Mesenchymal stem cell (in vitro differentiated cells and primary cell): ENCODE results near the gene ZCCHC7.
A peak's percentile ranks its signal among the peaks of the same experiment; 100 is the strongest.

Experiments used
- DNase-seq: peaks from one replicate; pipeline ENCODE4 v3.0.0-alpha.2; 2013
- H2AFZ ChIP-seq: one replicate; pipeline ENCODE4 v1.6.1; 2013; ENCODE audit warnings: low read depth, mild to moderate bottlenecking, control low read depth, inconsistent platforms, low read length, moderate library complexity
- H2AK5ac ChIP-seq: 2 replicates; pipeline ENCODE4 v1.6.1; 2013; ENCODE audit warnings: low read length, moderate library complexity, mild to moderate bottlenecking, inconsistent platforms; ENCODE audit not compliant: severe bottlenecking
- H2BK120ac ChIP-seq: one replicate; pipeline ENCODE4 v1.6.1; 2013; ENCODE audit warnings: low read depth, mild to moderate bottlenecking, inconsistent platforms, low read length, moderate library complexity
- H2BK12ac ChIP-seq, 2 experiments: one replicate each; pipeline ENCODE4 v1.6.1; 2013; ENCODE audit warnings: inconsistent platforms in 2 of 2, low read length in 2 of 2, mild to moderate bottlenecking in 2 of 2, moderate library complexity in 2 of 2, control low read depth in 1 of 2
- H2BK15ac ChIP-seq: one replicate; pipeline ENCODE4 v1.6.1; 2013; ENCODE audit warnings: mild to moderate bottlenecking, low read depth, inconsistent platforms; ENCODE audit not compliant: poor library complexity, severe bottlenecking
- H2BK5ac ChIP-seq: 2 replicates; pipeline ENCODE4 v1.6.1; 2013; ENCODE audit warnings: low read depth, mild to moderate bottlenecking, low read length, control low read depth, inconsistent platforms; ENCODE audit not compliant: poor library complexity, severe bottlenecking
- H3K14ac ChIP-seq, 2 experiments: one replicate each; pipeline ENCODE4 v1.6.1; 2013; ENCODE audit warnings: inconsistent platforms in 2 of 2, low read length in 2 of 2, control low read depth in 1 of 2, mild to moderate bottlenecking in 1 of 2, moderate library complexity in 1 of 2
- H3K18ac ChIP-seq, 2 experiments: one replicate each; pipeline ENCODE4 v1.6.1; 2013; ENCODE audit warnings: inconsistent platforms in 2 of 2, low read length in 2 of 2, control low read depth in 1 of 2, low read depth in 1 of 2, mild to moderate bottlenecking in 1 of 2
- H3K23ac ChIP-seq, 2 experiments: one replicate each; pipeline ENCODE4 v1.6.1; 2013; ENCODE audit warnings: inconsistent platforms in 2 of 2, low read length in 2 of 2, mild to moderate bottlenecking in 2 of 2, moderate library complexity in 2 of 2, control low read depth in 1 of 2
- H3K27ac ChIP-seq: 2 replicates; pipeline ENCODE4 v1.5.1; 2013; ENCODE audit warnings: mild to moderate bottlenecking, moderate library complexity, low read length, control low read depth, inconsistent platforms; ENCODE audit not compliant: poor library complexity, severe bottlenecking
- H3K27me3 ChIP-seq, 2 experiments: 2 replicates each; pipeline versions ENCODE4 v1.6.1 to v1.7.0; 2013; ENCODE audit warnings: low read length in 2 of 2, mild to moderate bottlenecking in 2 of 2, moderate library complexity in 2 of 2, control low read depth in 1 of 2, inconsistent platforms in 1 of 2; ENCODE audit not compliant: control insufficient read depth in 1 of 2, insufficient read depth in 1 of 2
- H3K36me3 ChIP-seq, 2 experiments: 2 replicates each; pipeline versions ENCODE4 v1.6.1 to v1.7.0; 2013; ENCODE audit warnings: low read length in 2 of 2, control low read depth in 1 of 2, inconsistent platforms in 1 of 2, low read depth in 1 of 2, mild to moderate bottlenecking in 1 of 2; ENCODE audit not compliant: insufficient read depth in 2 of 2, control insufficient read depth in 1 of 2
- H3K4ac ChIP-seq, 2 experiments: one replicate each; pipeline ENCODE4 v1.6.1; 2013; ENCODE audit warnings: inconsistent platforms in 2 of 2, low read length in 2 of 2, mild to moderate bottlenecking in 2 of 2, moderate library complexity in 2 of 2, control low read depth in 1 of 2, low read depth in 1 of 2
- H3K4me1 ChIP-seq: 2 replicates; pipeline ENCODE4 v1.6.1; 2013; ENCODE audit warnings: low read depth, low read length, control low read depth; ENCODE audit not compliant: control insufficient read depth, insufficient read depth
- H3K4me2 ChIP-seq: 2 replicates; pipeline ENCODE4 v1.6.1; 2013; ENCODE audit warnings: low read length, mild to moderate bottlenecking, inconsistent platforms; ENCODE audit not compliant: poor library complexity, severe bottlenecking
- H3K4me3 ChIP-seq, 2 experiments: 2 replicates each; pipeline versions ENCODE4 v1.5.1 to v1.7.0; 2013; ENCODE audit warnings: low read length in 2 of 2, mild to moderate bottlenecking in 2 of 2, control low read depth in 1 of 2, low read depth in 1 of 2; ENCODE audit not compliant: insufficient read depth in 1 of 2
- H3K79me1 ChIP-seq: replicated peaks from 2 replicates; pipeline ENCODE4 v1.6.1; 2013; ENCODE audit warnings: mild to moderate bottlenecking, control low read depth, low read length, inconsistent platforms; ENCODE audit not compliant: poor library complexity, severe bottlenecking
- H3K9ac ChIP-seq: 2 replicates; pipeline ENCODE4 v1.7.0; 2013; ENCODE audit warnings: mild to moderate bottlenecking, low read length, moderate library complexity
- H3K9me3 ChIP-seq: 2 replicates; pipeline ENCODE4 v1.7.0; 2013; ENCODE audit warnings: mild to moderate bottlenecking, low read length; ENCODE audit not compliant: control insufficient read depth
- H4K8ac ChIP-seq: one replicate; pipeline ENCODE4 v1.6.1; 2013; ENCODE audit warnings: inconsistent platforms, mild to moderate bottlenecking, low read length, moderate library complexity
- H4K91ac ChIP-seq: one replicate; pipeline ENCODE4 v1.6.1; 2013; ENCODE audit warnings: mild to moderate bottlenecking, low read length, inconsistent platforms
- WGBS: methylation state at CpG from one replicate; pipeline ENCODE4 v1.1.7; 2013; ENCODE audit warnings: mixed read lengths; 5-methylcytosine and 5-hydroxymethylcytosine counted together

ZCCHC7 gene

DNA sequence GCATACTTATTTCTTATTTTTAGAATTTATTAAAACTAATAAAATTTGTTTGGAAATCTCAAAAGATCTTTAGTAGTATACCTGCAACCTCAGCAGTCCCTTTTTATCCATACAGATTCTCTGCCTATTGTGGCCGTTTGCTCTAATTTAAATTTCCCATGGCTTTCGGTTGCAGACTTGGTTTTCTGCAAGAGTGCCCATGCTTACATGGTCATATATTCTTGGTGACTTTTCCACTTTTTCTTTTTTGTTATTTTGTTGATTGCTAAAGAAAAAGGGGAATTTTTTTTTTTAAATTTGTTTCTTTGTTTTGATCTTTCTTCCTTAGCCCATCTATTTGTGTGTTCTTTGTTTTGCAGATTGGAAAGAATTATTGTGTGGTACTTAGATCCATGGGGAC, 20.6 kb downstream of the ZCCHC7 start:
- Histone ChIP-seq H3K9ac (no peak overlapping the region), H2BK15ac (no peak overlapping the region), H3K14ac (no peak overlapping the region), H3K4me1 (peaks cover 2% of the 10 kb centered on the region), H3K23ac (no peak overlapping the region), H3K36me3 (peaks cover 5 to 22% of the 10 kb centered on the region in 2 experiments), H2BK120ac (no peak overlapping the region), H3K4me3 (no peak overlapping the region), H3K18ac (no peak overlapping the region), H2BK12ac (no peak overlapping the region), H3K27ac (no peak overlapping the region), H4K8ac (no peak overlapping the region), H3K27me3 (no peaks in the 10 kb centered on the region), H4K91ac (no peak overlapping the region), H3K4ac (no peak overlapping the region), H3K79me1 (peaks cover 8% of the 10 kb centered on the region), H2AK5ac (no peak overlapping the region), H2AFZ (no peak overlapping the region), H2BK5ac (no peak overlapping the region), H3K4me2 (no peak overlapping the region), H3K9me3 (no peaks in the 10 kb centered on the region)
- WGBS = 93% methylated on average over 2 of the region's 2 CpGs
- DNase-seq = no peak

DNA sequence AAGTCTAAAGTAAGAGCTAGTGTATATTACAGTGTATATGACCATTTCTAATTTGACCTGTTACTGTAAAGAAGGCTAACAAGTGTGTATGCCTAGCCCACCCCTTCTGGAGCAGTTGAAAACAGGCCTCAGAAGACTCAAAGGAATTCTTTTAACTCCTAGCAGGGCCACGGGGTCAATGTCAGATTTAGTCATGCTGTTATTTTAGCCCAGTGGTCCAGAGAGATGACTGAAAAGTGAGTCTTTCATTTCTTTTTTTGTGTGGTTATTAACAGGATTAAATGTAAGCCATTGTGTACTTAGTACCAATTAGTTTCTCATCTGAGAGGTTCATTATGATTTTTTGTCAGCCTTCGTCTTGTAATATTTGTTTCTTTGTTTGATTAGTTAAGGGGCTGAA, 24.4 kb downstream of the ZCCHC7 start:
- H3K18ac ChIP-seq = no peak overlapping the region
- H3K14ac ChIP-seq = no peak overlapping the region
- H2BK12ac ChIP-seq = no peak overlapping the region
- H2BK120ac ChIP-seq = no peak overlapping the region
- H3K27me3 ChIP-seq = no peaks in the 10 kb centered on the region
- no peak overlapping the region for H3K27ac ChIP-seq
- H3K79me1 ChIP-seq = peaks cover 4% of the 10 kb centered on the region
- H3K4me3 ChIP-seq = no peak overlapping the region
- no peak overlapping the region for H4K8ac ChIP-seq
- no peak overlapping the region for H3K9ac ChIP-seq
- no peak overlapping the region for H3K4ac ChIP-seq
- no peak overlapping the region for H2AK5ac ChIP-seq
- 57% methylated on average over 2 of the region's 2 CpGs for WGBS
- no peak overlapping the region for H3K4me2 ChIP-seq
- H3K23ac ChIP-seq = no peak overlapping the region
- DNase-seq = peak; percentile 24
- no peaks in the 10 kb centered on the region for H3K4me1 ChIP-seq
- H2BK5ac ChIP-seq = no peak overlapping the region
- no peak overlapping the region for H2AFZ ChIP-seq
- H2BK15ac ChIP-seq = no peak overlapping the region
- H3K36me3 ChIP-seq = peaks cover 0 to 20% of the 10 kb centered on the region in 2 experiments
- no peak overlapping the region for H4K91ac ChIP-seq
- no peaks in the 10 kb centered on the region for H3K9me3 ChIP-seq

- DNase-seq = peak; percentile 22
- 12% methylated on average over 1 of the region's 2 CpGs for WGBS
- no peak overlapping the region for H3K4me3 ChIP-seq
- no peaks in the 10 kb centered on the region for H3K4me1 ChIP-seq
- no peak overlapping the region for H4K8ac ChIP-seq
- peaks cover 4% of the 10 kb centered on the region for H3K79me1 ChIP-seq
- no peak overlapping the region for H2BK120ac ChIP-seq
- H3K4ac ChIP-seq = no peak overlapping the region
- no peak overlapping the region for H3K23ac ChIP-seq
- H2AFZ ChIP-seq = no peak overlapping the region
- H2AK5ac ChIP-seq = no peak overlapping the region
- H2BK12ac ChIP-seq = no peak overlapping the region
- no peak overlapping the region for H3K9ac ChIP-seq
- H3K9me3 ChIP-seq = no peaks in the 10 kb centered on the region
- H2BK15ac ChIP-seq = no peak overlapping the region
- no peak overlapping the region for H2BK5ac ChIP-seq
- no peaks in the 10 kb centered on the region for H3K27me3 ChIP-seq
- no peak overlapping the region for H3K27ac ChIP-seq
- H3K36me3 ChIP-seq = peaks cover 0 to 18% of the 10 kb centered on the region in 2 experiments
- no peak overlapping the region for H3K4me2 ChIP-seq
- no peak overlapping the region for H3K14ac ChIP-seq
- no peak overlapping the region for H4K91ac ChIP-seq
- no peak overlapping the region for H3K18ac ChIP-seq
Measured at GRCh38 chr9:37146410-37146809, 26.0 kb downstream of the ZCCHC7 start.

DNA sequence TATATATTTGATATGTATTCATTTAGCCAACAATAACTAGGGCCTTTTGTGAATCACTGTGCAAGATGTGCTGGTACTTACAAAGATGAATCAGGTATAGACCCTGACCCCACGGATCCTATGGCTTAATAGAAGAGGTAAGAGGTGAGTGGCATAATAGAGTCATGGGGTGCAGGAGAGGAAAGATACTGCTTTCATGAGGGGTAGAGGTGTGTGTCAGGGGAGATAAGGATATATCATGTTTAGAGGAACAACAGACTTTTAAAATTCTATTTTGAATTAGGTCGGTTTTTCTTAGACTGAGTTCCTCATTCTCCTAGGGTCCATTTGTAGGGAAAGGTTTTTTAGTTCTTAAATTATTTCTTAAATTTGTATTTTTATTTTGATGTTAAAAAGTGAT, 27.8 kb downstream of the ZCCHC7 start:
- Histone ChIP-seq H3K27ac (no peak overlapping the region), H2BK12ac (no peak overlapping the region), H4K8ac (no peak overlapping the region), H2BK5ac (no peak overlapping the region), H3K79me1 (peaks cover 4% of the 10 kb centered on the region), H3K4me2 (no peak overlapping the region), H2BK15ac (no peak overlapping the region), H3K18ac (no peak overlapping the region), H3K9me3 (no peaks in the 10 kb centered on the region), H4K91ac (no peak overlapping the region), H3K9ac (no peak overlapping the region), H2BK120ac (no peak overlapping the region), H3K36me3 (peaks cover 0 to 19% of the 10 kb centered on the region in 2 experiments), H3K23ac (no peak overlapping the region), H3K27me3 (no peaks in the 10 kb centered on the region), H2AFZ (no peak overlapping the region), H3K4me1 (no peaks in the 10 kb centered on the region), H2AK5ac (no peak overlapping the region), H3K14ac (no peak overlapping the region), H3K4me3 (no peak overlapping the region), H3K4ac (no peak overlapping the region)
- 98% methylated on average over 2 of the region's 2 CpGs for WGBS
- no peak for DNase-seq
